Measurements from ENCODE around the gene VARS1.

DNA sequence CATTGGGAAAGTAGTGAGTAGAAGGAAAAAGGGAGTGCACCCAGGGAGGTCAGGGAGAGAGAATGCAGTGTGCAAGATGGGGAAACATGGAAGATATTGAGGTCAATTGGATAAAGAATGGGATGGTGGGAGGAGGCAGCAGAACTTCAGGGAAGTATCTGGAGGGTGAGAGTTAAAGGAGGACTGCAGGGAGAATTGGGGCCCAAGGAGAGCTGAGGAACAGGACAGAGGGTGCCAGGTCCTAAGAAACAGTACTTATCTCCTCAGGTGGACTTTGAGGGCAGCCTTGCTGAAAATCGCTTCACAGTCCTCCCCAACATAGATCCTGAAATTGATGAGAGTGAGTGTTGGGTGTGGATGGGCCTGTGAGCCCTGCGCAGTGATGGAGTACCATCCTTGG, 37.3 kb downstream of the VARS1 start:
- TF ChIP-seq EZH2 (IDR thresholded peaks at IDR 0.05; ENCODE audit: insufficient read depth, poor library complexity, severe bottlenecking) (no peak), EZH2phosphoT487 (IDR thresholded peaks at IDR 0.05; ENCODE audit: insufficient read depth, low read depth) (no peak)
